GM19238 (cell line): ENCODE results near the gene CTNNA1.

Source experiments
- DNase-seq: peaks from one replicate; pipeline ENCODE4 v3.0.0; 2011; ENCODE audit warnings: low spot score; ENCODE audit not compliant: insufficient read length

CTNNA1 gene

DNA sequence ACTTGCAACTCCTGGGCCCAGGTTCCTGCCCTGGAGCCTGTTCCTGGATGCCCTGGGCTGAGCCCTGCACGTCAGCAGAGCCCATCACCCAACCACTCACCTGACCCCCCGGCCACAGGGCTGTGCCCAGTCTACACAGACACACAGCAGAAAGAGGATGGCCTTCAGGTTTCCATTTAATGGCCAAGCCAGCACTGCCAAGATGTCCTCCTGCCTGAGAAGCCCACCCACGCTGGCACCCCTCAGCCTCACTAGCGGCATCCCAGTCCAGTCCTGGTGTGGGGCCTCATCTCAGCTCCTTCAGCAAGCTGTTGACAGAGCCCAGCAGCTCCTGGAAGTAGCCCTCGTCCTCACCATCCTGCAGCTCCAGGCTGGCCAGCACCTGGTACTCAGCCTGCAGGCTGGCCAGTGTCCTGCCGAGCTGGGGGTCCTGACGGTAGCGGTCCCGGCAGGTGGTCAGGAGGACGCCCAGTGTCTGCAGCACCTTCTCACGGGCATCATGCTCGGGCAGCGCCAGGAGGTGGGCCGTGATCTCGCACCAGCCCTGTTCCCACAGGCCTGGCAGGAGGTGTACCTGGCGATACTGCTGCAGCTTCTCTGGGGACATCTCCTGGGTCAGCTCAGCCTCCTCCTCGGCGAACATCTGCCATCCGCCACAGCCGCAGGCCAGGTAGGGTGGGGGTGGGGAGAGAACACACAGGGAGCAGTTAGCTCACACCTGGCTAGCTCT is 193.8 kb downstream of the CTNNA1 start:
- DNase-seq: no peak

DNA sequence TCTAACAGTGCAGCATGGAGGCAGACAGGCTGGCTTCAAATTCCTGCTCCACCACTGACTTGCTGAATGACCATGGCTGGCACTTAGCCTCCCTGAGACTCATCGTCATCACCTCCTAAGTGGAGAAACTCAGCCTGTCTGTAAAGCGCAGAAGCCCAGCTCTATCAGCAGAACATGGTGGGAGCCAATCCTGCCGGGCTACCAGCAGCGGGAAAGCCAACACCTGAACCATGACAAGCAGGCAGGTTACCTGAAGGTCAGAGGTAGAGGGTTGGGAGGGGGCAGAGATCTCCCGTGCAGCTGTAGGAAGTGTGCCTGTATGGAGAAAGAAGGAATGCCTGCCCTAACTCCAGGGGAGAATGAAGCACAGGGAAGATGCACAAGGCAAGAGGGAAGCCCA is 194.6 kb downstream of the CTNNA1 start:
- no peak for DNase-seq

GRCh38 chr5:138948471-138949222 is 195.4 kb downstream of the CTNNA1 start:
- no peak for DNase-seq

GRCh38 chr5:138949223-138949574 is 196.0 kb downstream of the CTNNA1 start:
- DNase-seq: no peak

DNA sequence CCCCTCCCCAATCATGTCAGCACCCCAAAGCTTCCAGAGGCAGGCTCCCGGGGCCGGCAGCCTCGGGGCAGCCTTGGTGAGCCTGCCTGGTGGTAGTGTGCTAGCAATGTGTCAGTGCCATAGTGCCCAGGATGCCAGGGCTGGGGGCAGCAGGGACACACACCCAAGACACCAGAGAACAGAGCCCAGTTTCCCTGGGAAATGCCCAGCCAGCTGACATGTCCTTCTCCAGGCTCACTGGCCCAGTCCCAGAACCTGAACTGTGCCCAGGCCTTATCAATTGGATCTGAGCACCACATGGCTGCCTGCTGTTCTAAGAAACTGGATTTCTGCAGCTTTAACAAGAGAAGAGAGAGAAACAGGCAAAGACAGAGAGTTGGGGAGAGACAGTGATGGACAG is 196.8 kb downstream of the CTNNA1 start:
- no peak for DNase-seq

GRCh38 chr5:138950421-138951031 is 197.3 kb downstream of the CTNNA1 start:
- DNase-seq: no peak

GRCh38 chr5:138951091-138951985 is 198.1 kb downstream of the CTNNA1 start:
- no peak for DNase-seq

- DNase-seq: no peak
Measured at GRCh38 chr5:138951986-138952735, 198.9 kb downstream of the CTNNA1 start.

GRCh38 chr5:138952962-138953361 is 199.7 kb downstream of the CTNNA1 start:
- no peak for DNase-seq

GRCh38 chr5:138953387-138954256 is 200.4 kb downstream of the CTNNA1 start:
- DNase-seq: peak; percentile 60

DNA sequence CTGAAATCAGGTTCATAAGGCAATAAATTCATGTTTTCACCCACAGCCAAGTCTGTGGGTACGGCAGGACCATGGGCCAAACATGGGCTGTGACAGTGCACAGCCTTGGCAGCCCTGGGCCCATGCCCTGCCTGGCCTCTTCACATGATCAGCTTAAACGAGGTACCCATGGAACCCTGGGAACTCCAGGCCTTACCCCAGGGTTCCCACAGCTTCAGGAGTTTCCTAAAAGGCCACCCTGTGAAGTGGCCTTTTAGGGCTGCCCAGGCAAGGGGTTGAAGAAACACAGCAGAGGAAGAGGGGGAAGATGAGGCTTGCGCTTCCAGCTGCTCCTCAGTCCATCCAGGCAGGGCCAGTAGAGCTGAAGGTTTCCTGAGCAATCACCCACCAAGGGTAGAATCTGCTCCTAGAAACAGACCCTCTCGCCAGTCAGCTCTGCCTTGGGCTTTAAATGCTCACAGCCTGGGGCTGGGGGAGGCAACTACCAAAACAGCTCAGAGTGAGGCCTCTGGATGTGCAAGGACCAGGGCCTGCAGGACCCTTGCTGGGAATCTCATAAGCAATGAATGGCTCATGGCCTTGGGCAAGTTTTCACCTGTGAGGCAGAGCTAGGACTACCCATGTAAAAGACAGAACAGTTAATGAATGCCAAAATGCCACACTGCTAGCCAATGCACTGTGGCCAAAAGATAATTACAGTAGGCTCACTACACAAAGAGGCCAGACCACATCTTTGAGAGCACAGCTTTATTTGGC is 201.2 kb downstream of the CTNNA1 start:
- DNase-seq: no peak

DNA sequence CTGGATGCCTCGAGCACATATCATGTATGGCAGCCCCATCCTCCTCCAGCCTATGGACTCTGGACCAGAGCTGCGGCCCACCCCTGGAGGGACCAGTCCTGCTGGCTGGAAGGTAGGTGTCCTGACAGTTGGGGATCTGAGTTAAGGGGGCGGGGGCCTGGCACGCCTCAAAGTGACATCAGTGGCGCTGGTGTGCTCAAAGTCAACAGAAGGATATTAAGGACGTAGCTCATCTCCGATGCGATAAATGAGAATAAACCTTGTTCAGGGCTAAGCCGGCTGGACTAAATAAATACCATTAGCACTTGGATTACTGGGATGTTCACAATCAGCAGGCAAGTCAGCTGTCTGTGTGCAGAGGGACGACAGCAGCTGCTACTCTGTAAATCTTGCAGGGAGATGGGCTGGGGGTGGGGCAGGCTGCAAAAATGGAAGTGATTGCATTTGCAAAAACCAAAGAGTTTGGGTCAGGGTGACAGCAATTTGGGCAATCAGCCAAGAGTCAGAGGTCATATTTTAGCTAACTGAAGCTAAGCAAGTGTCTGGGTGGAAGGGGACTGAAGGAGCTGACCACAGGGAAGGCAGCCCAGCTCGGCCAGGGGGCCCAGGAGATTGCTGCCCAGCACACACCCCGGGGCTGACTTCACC is 201.9 kb downstream of the CTNNA1 start:
- no peak for DNase-seq

GRCh38 chr5:138955671-138956295 is 202.6 kb downstream of the CTNNA1 start:
- no peak for DNase-seq

DNA sequence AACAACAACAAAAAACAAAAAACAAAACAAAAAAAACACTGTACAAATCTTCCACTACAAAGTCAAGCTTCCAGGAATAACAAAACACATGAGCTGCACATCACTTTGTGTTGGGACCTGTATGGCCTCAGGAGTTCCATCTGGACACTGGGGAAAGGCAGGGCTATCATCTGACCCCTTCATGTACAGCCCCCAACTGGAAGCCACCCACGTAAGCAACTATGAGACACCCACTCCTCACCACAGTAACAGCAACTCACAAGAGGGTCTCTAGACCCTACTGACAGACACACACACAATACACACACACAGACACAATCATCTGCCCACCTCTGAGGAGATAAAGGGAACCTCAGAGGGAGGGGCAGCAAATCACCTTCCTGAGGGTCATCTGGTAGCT is 203.6 kb downstream of the CTNNA1 start:
- DNase-seq: no peak

- no peak for DNase-seq
Measured at GRCh38 chr5:138960145-138960692, 207.0 kb downstream of the CTNNA1 start.

- DNase-seq: no peak
Measured at GRCh38 chr5:138961221-138961620, 208.0 kb downstream of the CTNNA1 start.

GRCh38 chr5:138961729-138962128 is 208.5 kb downstream of the CTNNA1 start:
- DNase-seq: no peak
